Stimulated activated CD8-positive, alpha-beta memory T cell treated with anti-CD3 and anti-CD28 coated beads, Interleukin-4, amount 100 ng/mL, for 1 hour (primary cell): ENCODE data around the gene MIS18A.
"Not testable (repeated sequence)": the region's sequence is repeated elsewhere in the genome, so short reads cannot be mapped to it uniquely, and the experiment has no call there.

Experiments used
- DNase-seq, 2 donors: peaks; one replicate each; pipeline ENCODE4 v3.0.0-alpha.2; 2020; ENCODE audit warnings: low read depth in 2 of 2, low spot score in 1 of 2

The MIS18A gene, protein sequence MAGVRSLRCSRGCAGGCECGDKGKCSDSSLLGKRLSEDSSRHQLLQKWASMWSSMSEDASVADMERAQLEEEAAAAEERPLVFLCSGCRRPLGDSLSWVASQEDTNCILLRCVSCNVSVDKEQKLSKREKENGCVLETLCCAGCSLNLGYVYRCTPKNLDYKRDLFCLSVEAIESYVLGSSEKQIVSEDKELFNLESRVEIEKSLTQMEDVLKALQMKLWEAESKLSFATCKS

DNA sequence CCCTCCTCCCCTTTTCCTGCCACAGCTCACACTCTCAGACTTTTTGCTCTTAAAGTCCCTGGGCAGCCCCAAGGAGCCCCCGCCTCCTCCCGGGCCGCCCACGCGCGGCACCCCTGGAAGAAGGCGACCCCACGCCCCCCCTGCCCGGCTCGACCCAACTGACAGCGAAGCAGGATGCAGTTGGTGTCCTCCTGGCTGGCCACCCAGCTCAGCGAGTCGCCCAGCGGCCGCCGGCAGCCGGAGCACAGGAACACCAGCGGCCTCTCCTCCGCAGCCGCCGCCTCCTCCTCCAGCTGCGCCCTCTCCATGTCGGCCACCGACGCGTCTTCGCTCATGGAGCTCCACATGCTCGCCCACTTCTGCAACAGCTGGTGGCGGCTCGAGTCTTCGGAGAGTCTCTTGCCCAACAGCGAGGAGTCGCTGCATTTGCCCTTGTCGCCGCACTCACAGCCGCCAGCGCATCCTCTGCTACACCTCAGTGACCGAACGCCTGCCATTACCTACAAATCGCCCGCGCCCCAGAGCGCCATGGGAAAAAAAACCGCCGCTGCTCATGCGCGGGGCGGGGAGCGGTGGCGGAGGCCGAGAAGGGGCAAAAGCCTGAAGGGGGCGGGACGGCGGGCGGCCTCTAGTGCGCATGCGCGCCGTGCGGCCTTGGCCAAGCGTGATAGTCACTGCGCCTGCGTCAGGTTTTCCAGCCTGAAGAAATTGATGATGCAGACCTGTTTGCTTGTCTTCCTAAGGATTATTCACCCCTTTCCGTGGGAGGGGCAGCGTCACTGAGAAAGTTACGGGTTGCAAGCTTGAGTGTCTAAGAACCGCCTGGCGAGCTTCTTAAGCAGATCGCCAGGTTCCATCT is at the start of gene MIS18A:
Gene MIS18A (minus strand): TSS at position 532 of the 859 bp plus-strand sequence. CDS start 35 bp downstream, at position 497.
- DNase-seq: peak; percentile 96 to 97

DNA sequence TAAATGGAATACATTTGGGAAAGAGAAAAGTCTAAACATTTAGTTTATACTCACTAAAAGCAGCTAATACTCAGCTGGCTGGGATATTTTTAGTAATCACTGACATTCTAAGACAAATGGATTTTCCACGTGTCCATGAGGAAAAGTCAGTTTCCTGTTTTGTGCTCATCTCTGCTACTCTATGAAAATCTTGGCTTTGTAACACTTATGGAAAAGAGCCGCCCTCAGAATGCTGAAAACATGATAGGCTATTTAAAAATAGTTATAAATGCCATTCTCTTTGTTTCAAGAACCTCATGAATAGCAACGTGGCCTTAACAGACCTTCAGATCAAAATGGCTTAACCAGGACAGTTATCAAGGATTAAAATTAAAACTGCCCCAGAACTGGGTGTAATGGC is 49.7 kb upstream of the MIS18A start:
- DNase-seq: no peak

GRCh38 chr21:32325706-32326105 is 46.9 kb upstream of the MIS18A start:
- no peak for DNase-seq

GRCh38 chr21:32322676-32323075 is 43.8 kb upstream of the MIS18A start:
- no peak for DNase-seq

DNA sequence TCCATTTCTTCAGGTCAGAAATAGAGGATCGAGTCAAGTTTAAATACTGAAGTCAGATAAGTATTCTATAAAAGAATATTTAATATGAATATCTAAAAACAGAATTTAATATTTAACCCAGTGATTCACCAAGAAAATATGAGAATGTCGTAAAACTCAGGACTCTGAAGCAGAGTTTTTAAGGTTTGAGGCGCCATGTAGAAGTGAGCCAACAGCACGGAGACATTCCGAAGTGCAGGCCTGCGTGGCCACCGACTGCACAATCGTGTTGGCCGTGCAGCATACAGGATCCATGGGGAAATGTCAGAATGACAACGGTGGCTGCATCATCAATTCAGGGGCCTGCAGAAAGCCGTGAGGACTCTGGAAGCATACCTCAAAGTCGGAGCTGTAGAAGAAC is 43.3 kb upstream of the MIS18A start:
- no peak for DNase-seq

DNA sequence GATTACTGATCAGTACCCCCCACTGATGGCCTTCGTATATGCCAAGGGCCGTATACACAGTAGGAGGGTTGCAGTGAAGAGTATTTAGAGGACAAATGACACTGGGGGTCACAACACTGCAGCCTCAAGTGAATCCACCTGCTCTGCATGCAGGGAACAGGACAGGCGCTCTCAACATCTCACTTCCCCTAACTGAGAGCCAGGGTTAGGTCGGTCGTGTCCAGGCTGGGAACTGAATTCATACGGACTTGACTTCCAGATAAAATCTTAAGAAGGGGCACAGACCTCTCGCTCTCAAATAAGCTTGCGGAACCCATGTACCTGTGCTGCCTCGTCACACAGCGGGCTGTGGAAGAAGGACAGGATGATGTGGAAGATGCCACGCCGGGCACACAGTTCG is 42.6 kb upstream of the MIS18A start:
- no peak for DNase-seq

GRCh38 chr21:32320726-32321125 is 41.9 kb upstream of the MIS18A start:
- DNase-seq: no peak

DNA sequence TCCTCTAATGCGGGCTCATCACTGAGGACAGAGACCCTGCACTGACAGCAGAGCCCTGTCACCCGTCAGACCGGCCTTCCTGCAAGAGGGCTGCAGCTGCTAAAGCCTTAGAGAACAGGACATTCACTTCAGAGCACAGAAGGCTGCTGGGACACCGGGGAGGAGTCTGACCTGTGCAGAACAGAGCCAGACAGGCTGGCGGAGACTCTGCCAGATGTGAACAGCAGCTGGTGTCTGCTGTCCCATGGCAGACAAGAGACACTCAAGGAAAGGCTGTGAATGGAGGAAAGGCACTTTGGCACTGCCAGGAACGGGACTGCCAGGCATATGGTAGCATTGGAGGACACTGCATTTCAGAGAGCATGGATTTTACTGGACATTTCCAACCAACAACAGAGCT is 41.2 kb upstream of the MIS18A start:
- no peak for DNase-seq

DNA sequence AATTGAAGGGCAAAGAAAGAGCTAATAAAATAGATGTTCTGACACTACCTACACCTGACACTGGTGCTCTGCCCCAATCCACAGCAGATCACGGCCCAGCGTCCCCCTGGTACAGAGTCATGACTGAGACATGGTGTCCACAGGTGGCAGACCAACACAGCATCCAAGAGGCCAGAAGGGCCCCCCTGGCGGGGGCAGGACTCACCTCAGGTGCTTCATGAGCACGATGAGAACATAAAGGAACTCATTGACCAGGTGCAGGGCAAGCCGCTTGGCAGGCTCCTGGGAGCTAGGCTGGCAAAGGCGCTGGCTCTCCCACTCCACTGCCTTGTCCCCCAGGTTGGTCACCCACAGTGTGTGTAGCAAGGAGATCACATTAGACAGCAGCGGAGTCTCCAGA is 40.2 kb upstream of the MIS18A start:
- DNase-seq: no peak

DNA sequence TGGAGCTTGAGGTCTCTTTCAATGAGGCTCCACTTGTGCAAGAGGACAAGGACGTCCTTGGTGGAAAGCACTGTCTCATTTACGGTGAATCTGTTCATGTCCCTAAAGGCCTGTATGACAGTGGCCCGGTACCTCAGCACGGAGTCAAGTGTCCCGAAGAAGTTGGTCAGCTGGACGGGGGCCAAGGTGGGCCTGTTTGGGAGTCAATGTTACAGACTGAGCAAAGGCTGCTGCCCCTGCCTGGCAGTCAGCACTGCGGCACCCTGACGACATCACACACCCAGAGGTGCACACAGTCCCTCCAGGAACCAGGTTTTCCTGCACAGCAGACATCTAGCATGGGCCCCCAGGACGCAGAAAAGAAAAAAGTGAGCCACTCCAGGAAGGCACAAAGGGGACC is 38.9 kb upstream of the MIS18A start:
- DNase-seq: no peak

GRCh38 chr21:32316361-32317215 is 37.7 kb upstream of the MIS18A start:
- no peak for DNase-seq

DNA sequence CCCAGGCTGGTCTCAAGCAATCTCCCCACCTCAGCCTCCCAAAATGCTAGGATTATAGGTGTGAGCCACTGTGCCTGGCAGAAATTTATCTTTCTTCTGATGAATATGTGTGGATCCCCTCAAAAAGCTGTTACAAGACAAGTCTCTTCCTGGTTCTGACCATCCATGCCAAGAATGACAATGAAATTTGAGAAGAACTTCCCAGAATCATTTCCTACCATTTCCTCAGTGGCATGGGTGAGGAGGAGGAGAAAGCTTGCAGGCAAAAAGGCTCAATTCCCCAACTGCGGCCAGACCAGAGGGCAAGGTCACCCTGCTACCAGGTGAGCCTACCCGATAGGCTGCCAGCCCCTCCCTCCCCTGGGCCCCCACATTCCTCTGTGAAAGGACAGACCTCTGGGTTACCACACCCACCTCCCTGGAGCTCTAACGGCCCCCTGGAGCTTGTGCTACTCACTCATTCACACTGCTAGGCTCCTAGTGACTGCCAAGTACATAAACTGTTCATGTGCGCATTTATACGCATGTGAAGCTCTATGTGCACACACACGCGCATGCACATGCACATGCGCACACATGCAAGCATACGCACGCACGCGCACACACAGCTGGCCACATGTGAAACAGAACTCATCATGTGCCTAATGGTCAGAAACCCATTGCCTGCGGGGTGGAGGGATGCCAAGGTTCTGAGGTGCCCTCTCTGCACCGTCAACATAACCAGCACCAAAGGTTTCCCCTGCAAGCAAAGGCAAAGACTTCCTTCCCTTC is 36.8 kb upstream of the MIS18A start:
- DNase-seq: no peak

DNA sequence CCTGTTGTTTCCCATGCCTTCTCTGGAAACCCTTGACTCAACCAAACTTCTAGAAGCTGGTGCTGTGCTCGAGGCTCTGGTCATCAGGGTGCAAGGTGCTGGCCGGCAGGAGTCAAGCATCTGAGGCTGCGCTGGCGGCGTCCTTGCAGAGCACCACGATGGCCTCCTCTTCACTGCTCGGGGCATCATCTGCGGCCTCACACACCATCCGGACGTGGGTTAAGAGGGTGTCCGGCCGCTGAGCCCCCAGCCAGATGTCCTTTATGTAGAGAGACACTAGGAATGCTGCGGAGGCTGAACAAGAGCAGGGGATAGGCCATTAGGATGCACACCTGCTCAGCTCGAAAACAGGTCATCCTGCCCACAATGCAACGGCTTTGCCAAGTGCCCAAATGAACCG is 36.0 kb upstream of the MIS18A start:
- no peak for DNase-seq

DNA sequence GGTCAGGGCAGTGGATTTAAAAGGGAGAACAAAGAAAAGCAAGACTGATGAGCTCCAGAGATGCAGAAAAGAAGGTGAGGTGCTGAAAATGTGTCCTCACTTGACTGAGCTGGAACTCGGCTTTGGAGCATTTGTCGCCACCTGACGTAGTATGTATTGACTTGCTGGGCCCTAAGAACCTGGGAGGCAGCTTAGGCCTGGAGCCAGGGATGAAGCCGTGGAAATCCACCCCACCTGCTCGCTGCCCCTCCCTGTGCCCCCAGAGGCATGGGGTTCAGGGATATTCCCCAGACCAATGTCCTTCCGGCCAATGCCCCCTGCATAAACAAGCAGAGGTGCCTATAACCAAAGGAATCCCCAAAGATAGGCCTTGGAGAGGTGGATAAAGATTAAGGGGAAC is 34.1 kb upstream of the MIS18A start:
- DNase-seq: no peak

DNA sequence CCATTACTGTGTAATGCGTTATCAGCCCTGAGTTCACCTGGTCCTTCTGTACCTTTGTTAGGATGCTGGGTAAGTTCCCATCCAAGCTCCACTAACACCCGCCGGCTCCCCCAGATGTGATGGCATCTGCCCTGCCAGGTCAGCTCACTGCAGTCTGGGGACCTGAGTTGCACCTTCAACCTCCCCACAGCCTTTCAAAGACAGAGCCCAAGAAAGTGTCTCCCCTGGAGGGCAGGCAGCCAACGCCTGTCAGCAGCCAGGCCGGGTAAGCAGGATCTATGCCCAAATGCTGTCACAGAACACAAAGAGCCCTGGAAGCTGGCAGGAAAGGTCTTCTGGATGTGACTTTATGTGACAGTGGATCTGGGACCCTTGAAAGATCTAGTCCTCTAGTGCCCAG is 33.5 kb upstream of the MIS18A start:
- DNase-seq: no peak

- no peak for DNase-seq
Observed at GRCh38 chr21:32311621-32312020, 32.8 kb upstream of the MIS18A start.

- not testable (repeated sequence) for DNase-seq
Observed at GRCh38 chr21:32310976-32311375, 32.1 kb upstream of the MIS18A start.

DNA sequence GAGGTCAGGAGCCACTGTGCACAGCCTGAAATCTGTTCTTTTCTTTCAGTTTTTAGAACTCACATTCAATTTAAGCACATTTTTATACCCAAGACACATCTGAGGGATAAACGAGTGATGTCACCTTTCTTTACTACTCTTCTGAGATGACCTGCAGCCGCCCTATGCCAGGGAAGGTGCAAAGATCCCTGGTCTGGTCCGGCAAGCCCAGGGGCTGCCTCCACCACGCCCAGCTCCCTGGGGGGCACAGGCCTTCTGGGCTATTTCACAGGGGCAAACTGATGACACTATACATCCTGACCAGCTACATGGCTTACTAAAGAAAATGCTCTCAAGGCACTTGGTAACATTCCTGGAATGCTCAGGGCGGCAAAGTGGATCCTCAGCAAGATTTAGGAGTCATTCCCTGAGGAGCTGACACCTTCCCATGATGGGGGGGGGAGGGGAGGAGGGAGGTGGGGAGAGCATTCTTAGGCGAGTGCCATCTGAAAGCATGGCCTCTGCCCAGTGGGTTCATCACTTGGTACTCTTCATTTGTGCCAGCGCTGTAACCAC is 31.1 kb upstream of the MIS18A start:
- DNase-seq: no peak

DNA sequence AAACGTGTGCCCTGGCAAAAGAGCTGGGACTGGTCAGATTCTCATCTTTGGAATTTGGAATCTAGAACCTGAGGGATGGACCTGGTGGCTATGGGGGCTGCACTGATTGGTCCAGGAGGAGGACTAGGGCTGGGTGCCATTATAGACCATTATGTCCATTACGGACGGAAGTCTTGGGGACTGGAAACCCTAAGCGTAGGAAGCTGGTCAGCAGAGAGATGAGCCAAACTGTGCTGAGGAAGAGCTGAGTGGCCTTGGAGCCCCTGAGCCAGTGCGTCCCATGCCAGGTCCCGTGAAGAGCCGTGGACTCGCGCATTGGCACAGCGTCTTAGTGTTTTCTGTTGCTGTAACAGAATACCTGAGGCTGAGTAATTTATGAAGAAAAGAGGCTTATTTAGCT is 29.8 kb upstream of the MIS18A start:
- no peak for DNase-seq

DNA sequence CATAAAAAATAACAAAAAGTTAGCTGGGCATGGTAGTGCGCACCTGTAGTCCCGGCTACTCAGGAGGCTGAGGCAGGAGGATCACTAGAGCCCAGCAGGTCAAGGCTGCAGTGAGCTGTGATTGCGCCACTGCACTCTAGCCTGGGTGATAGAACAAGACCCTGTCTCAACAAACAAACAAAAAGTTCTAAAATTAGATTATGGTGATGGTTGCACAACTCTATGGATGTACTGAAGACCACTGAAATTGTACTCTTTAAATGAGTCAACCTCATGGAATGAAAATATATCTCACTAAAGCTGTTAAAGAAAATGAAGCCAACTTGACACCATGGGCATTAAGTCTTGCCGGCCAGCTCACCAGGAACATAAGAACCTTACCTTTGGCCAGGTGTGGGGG is 28.9 kb upstream of the MIS18A start:
- DNase-seq: no peak
